ENCODE measurements around the gene GCHFR.

The GCHFR gene

DNA sequence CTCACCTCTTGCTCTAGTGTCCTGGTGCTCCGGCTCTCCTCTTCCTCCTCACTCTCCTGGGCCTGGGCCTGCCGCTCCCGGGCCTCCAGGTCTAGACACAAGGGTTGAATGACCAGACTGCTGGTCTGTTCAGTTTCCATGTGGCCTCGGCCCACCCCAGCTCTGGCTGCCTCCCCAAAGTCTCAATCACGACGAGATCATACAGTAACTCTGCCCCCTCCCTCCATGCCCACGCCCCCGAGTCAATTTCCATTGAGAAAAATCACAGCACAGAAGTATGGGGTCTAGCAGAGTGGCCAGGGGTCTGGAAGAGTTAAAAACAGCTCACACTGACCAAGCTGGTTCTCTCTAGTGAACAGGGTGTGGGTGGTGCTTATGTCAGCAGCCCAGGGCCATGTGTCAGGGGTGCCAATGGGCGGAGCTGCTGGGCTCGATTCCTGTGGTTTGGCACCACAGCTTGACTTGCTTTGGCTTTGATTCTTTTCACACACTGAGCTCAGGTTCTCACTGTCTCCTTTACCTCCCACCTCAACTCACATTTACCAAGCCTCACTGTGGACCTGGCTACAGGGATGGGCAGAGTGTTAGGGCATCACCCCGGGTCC, 12.8 kb downstream of the GCHFR start:
- no peak for DNase-seq

GRCh38 chr15:40782609-40783227, 18.9 kb downstream of the GCHFR start:
- peak; percentile 71 for DNase-seq

DNA sequence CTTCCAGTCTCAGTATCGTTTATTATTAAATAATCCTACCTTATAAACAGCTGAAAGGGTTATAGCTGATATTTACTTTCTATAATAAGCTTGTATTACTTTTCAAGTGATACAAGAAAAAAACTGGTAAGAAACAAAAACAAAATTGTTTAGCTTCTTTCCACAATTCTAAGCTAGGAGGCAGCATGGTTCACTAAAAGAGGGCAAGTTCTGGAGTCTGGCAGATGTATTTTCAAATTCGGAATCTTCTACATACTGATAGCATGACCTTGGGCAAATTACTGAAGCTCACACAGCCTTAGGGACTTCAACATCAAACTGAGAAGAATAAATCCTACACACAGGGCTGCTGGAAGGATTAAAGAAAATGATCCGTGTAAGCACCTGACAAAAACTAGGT, 21.3 kb downstream of the GCHFR start:
- DNase-seq = no peak

DNA sequence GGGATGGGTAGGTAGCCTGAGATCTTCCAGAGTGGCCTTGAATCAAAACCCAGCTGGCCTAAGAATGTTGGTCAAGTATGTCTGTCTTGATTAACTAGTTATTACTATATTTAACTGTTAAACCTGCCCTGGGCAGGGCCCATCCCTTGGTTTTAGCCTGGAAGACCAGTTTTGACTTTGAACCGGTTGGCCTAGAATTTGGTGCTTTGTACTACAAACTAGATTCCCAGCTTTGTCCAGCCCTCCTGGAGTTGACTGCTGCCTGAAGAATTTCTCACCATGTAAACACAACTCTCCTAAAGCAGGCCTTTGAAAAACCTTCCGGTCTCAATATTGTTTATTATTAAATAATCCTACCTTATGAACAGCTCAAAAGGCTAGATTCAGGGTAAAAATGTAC, 21.9 kb downstream of the GCHFR start:
- no peak for DNase-seq

- DNase-seq = peak; percentile 45
These were observed 23.5 kb downstream of the GCHFR start for GRCh38 chr15:40787344-40787841.

DNA sequence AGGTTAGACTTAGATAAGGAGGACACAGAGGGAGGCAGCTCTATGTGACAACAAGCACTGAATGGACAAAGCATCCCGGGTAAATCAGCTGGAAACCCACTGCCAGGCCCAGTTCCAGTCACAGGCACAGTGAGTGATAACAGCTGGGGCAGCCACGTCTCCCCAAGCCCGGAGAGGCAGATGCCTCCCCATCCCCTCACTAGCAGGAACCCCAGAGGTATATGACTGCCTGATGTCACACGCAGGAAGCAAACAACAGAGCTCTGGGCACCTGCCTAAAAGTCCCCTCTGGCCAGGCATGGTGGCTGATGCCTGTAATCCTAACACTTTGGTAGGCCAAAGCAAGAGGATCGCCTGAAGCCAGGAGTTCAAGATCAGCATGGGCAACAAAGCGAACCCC, 24.1 kb downstream of the GCHFR start:
- no peak for DNase-seq

- no peak for DNase-seq
These were observed 25.3 kb downstream of the GCHFR start for GRCh38 chr15:40789119-40789518.

DNA sequence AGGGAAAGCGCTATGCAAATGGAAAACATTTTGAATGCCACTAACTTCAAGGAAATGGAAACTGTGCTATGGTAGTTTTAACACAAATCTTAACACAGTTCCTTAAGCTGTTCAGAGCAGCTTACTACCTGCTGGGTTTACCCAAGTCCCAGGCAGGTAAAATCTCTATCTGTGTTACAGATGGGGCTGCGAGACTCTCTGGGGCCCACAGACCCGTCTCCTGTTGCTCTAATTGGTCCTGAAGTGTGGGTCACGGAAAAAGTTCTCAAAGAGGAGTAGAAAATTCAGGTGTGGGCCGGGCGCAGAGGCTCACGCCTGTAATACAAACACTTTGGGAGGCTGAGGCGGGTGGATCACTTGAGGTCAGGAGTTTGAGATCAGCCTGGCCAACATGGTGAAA, 26.1 kb downstream of the GCHFR start:
- no peak for DNase-seq

GRCh38 chr15:40790718-40791117, 26.9 kb downstream of the GCHFR start:
- no peak for DNase-seq

DNA sequence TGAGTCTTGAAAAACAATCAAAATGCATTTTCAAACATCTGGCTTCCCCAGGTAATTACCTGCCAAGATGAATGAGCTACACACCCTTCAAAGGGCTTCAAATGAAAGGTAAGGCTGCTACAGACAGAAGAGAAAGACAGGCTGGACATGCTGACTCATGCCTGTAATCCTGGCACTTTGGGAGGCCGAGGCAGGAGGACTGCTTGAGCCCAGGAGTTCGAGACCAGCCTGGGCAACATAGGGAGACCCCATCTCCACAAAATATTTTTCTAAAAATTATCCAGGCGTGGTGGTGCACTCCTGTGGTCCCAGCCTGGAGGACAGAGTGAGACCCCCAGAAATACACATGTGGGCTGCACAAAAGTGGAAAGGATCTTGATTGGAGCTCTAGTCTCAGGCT, 28.5 kb downstream of the GCHFR start:
- no peak for DNase-seq

DNA sequence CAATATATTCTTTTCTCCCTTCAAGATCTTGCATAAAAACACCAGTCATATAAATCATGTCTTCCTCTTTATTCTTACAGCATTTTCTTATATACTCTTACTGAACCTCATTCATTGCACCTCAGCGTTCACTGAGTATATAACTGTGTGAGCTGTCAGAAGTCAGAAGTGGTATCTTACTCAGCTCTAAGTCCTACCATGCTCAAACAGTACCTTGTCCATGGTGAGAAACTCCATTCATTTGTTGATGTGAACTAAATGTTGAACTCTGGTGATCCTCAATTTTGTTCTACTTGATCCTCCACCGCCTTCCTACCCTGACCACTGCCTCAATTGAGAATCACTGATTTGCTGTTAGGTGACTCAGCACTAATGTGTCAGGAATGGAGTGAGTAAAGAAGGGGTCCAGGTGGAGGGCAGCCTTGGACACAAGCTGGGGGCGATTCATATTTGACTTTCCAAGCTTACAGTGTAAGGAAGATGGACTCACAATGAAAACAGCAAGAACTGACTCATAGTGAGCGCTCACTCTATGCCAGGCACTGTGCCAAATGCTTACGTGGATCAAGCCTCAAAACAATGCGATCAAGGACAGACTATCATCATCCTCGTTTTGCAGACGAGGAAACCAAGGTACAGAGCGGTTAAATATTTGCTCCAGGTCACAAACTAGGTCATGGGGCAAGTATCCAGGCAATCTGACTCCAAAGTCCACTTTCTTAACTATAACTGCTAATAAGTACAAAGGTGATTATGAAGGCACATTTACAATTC, 29.5 kb downstream of the GCHFR start:
- no peak for DNase-seq

GRCh38 chr15:40796041-40796440, 32.2 kb downstream of the GCHFR start:
- no peak for DNase-seq

GRCh38 chr15:40796512-40796911, 32.6 kb downstream of the GCHFR start:
- DNase-seq = no peak

- DNase-seq = no peak
These were observed 35.7 kb downstream of the GCHFR start for GRCh38 chr15:40799523-40799922.

GRCh38 chr15:40803076-40803475, 39.2 kb downstream of the GCHFR start:
- DNase-seq = no peak

DNA sequence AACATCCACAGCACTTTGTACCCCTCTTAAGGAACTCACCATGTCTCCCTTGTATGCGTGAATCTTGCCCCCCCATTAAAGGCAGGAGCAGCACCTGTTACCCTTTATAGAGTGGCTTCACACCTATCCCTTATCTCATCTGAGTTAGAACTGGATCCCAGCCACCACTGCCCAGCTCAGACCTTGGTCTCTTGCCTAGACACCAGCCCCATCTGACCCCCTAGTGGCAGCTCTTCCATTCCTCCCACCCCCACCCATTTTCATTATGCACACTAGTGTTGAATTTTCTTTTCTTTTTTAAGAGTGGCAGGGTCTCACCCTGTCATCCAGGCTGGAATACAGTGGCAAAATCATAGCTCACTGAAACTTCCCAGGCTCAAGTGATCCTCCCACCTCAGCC, 39.8 kb downstream of the GCHFR start:
- DNase-seq = no peak

DNA sequence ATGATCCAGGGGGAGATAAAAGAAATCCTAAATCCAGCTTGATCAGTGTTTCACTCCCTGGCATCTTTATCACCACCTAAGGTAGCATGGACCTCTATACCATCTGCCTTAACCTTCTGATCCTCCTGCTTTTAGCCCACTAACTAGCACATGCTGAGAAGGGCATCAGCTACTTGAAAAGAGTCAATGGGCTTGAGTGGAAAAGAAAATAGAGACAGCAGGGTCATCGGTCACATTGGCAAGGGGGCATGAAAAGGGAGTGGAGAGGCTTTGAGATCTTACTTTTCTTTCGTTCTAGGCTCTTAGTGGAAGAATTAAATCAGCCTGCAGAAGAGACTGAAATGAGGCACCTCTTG, 42.8 kb downstream of the GCHFR start:
- DNase-seq = no peak

DNA sequence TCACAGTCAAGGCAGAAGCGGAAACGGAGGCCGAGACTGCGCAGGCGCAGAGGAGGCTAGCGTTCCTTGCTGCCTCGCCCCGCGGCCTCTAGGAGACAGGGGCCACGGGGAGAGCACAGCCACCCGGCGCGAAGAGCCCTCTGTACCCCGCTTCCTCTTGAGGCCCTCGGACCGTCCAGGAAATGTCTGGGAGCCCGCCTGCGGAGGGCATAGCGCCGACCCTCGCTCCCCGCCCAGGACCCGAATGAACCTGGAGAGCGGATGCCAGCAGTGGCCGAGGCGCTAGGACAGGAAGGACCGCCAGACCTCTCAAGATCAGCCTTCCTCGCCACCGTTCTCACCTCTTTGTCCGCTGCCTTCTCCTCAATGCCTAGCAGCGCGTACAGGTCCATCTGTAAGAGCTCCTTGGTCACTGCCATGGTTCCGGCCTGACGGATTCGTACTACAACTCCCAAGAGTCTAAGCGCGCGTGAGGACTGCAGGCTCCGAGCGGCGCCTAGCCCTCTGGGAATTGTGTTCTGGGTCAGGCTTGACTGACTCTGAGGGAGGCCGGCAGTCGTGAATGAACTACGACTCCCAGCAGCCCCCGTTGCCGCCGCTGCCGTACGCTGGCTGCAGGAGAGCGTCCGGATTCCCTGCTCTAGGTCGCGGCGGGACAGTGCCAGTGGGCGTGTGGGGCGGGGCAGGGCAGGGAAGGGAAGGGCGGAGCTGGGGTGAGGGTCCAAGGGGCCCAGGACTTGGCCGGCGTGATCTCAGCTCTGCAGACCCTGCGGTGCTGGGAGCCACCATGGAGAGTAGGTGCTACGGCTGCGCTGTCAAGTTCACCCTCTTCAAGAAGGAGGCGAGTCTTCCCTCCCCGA, 43.4 kb downstream of the GCHFR start, which contains the start of the genes DNAJC17 and ZFYVE19:
Gene DNAJC17, minus strand, starts transcription at position 446 of the 860 bp plus-strand sequence. Its CDS starts 27 bp downstream, at position 419.
Gene ZFYVE19, plus strand, starts transcription at position 62 of the 860 bp plus-strand sequence. Its CDS starts 501 bp downstream, at position 563.
- DNase-seq = peak; percentile 91

GRCh38 chr15:40807888-40808461, 44.1 kb downstream of the GCHFR start:
- DNase-seq = no peak

DNA sequence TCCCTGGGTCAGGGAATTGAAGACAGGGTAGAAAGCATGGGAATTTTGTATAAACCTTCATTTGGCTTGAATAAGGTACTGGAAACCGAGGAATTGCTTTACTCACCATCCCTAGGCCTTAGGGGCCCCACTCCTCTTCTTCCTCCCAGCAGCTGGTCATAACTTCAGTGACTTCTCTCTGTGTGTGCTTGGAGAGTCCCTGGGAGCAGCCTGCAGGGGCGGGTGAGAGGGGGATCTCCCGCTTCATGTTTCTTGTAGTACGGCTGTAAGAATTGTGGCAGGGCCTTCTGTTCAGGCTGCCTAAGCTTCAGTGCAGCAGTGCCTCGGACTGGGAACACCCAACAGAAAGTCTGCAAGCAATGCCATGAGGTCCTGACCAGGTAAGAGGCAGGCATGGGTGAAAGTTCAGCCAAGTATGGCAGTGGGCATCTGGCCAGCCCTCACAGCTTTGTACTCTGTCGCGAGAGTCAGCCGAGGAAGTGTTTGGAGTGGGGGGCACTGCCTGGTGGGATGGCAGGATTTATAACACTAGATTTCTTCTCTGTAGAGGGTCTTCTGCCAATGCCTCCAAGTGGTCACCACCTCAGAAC, 45.1 kb downstream of the GCHFR start:
- no peak for DNase-seq

DNA sequence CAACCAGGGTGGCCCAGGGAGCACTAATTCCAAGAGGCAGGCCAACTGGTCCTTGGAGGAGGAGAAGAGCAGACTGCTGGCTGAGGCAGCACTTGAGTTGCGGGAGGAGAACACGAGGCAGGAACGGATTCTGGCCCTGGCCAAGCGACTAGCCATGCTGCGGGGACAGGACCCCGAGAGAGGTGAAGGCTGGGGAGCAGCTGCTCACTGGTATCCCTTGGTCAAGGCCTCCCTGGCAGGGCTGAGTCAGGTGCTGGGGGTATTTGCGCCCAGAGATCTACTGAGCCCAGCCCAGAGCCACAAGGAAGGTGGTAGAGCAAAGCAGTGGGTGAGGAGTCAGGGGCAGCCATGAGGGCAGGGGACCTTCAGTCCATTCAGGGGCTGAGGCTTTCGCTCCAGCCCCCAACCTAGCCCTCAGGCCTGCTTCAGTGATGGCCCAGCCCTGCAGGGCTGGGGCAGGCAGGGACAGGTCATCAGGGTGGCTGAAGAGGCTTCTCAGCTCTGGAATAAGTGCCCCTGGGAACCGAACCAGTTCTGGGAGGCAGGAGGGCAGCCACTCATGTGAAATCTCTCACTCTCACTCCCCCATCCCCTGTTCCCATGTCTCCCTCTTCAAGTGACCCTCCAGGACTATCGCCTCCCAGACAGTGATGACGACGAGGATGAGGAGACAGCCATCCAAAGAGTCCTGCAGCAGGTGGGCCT, 49.0 kb downstream of the GCHFR start:
- no peak for DNase-seq
